ENCODE measurements around the gene ANKRD24. TPM values are rescaled to one million over a fixed set of nuclear protein-coding genes. Genes with fewer than 3 reads are reported as not detected.
"Not testable (repeated sequence)": the region's sequence is repeated elsewhere in the genome, so short reads cannot be mapped to it uniquely, and the experiment has no call there.

Gene ANKRD24
- polyA plus RNA-seq, 1 of the 3 experiments (the other 2 are of a cell fraction): 0.87 TPM

DNA sequence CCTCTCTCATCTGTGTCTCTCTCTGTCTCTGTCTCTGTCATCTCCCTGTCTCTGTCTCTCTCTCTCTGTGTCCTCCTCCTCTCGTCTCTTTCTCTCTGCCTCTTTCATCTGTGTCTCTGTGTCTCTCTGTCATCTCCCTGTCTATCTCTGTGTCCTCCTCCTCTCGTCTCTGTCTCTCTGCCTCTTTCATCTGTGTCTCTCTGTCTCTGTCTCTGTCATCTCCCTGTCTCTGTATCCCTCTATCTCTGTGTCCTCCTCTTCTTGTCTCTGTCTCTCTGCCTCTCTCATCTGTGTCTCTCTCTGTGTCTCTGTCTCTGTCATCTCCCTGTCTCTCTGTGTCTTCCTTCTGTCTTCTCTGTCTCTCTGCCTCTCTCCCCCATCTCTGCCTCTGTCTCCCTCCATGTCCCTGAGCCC, 46.3 kb downstream of the ANKRD24 start:
- ChIA-PET CTCF (no interaction called here), POLR2A (no interaction called here)
- no peaks in the 10 kb centered on the region for H3K79me2 ChIP-seq (ENCODE audit: insufficient read depth)
- H3K27me3 ChIP-seq (ENCODE audit: insufficient read depth): no peaks in the 10 kb centered on the region; the same call in 1 of the 2 replicates
- H3K9ac ChIP-seq: no peak overlapping the region
- H3F3A ChIP-seq (replicated peaks; ENCODE audit: insufficient read depth): no peaks in the 10 kb centered on the region
- H3K4me2 ChIP-seq: peak overlapping the region; percentile 62
- WGBS (ENCODE audit: low lambda C conversion rate): 54% methylated on average over 2 of the region's 2 CpGs
- H2AFZ ChIP-seq (ENCODE audit: low read depth): no peak overlapping the region
- no peaks in the 10 kb centered on the region for H3K36me3 ChIP-seq (replicated peaks in 1 of 2; ENCODE audit: control insufficient read depth in 1 of 2, insufficient read depth in 2 of 2, low read length in 1 of 2)
- DNase-seq: no peak
- no peaks in the 10 kb centered on the region for H3K9me2 ChIP-seq
- no peak overlapping the region for H3K27ac ChIP-seq (ENCODE audit: low read depth in 2 of 2, low read length in 1 of 2)
- peaks cover 0 to 3% of the 10 kb centered on the region in 2 experiments; a peak in 2 of 4 replicates for H3K4me1 ChIP-seq (ENCODE audit: control insufficient read depth in 1 of 2, insufficient read depth in 2 of 2, low read depth in 1 of 2, low read length in 1 of 2)
- no peaks in the 10 kb centered on the region for H4K20me1 ChIP-seq (ENCODE audit: insufficient read depth)
- no peaks in the 10 kb centered on the region for H3K9me3 ChIP-seq
- TF ChIP-seq TEAD4 (IDR thresholded peaks at IDR 0.05; ENCODE audit: borderline replicate concordance, insufficient read depth) (no peak), RAD21 (IDR thresholded peaks at IDR 0.05; ENCODE audit: low read length) (no peak), RXRA (IDR thresholded peaks at IDR 0.05; ENCODE audit: borderline replicate concordance, low read depth) (no peak), ELF1 (IDR thresholded peaks at IDR 0.05) (no peak), GABPA (IDR thresholded peaks at IDR 0.05; ENCODE audit: low read depth) (no peak), MXI1 (IDR thresholded peaks at IDR 0.05; ENCODE audit: low read depth, low read length) (no peak), SIN3A (IDR thresholded peaks at IDR 0.05; ENCODE audit: borderline replicate concordance, low read depth, low read length) (no peak), MAX (IDR thresholded peaks at IDR 0.05; ENCODE audit: low read depth) (no peak)
- TF ChIP-seq, protein P1, sequence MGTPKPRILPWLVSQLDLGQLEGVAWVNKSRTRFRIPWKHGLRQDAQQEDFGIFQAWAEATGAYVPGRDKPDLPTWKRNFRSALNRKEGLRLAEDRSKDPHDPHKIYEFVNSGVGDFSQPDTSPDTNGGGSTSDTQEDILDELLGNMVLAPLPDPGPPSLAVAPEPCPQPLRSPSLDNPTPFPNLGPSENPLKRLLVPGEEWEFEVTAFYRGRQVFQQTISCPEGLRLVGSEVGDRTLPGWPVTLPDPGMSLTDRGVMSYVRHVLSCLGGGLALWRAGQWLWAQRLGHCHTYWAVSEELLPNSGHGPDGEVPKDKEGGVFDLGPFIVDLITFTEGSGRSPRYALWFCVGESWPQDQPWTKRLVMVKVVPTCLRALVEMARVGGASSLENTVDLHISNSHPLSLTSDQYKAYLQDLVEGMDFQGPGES (IDR thresholded peaks at IDR 0.05; ENCODE audit: low read depth, low read length): no peak
- no peak overlapping the region for H3K4me3 ChIP-seq (ENCODE audit: low read depth in 2 of 2, low read length in 1 of 2)

GRCh38 chr19:4229179-4229931, 46.9 kb downstream of the ANKRD24 start, which contains the start of gene EBI3:
TSS of gene EBI3 (plus strand) at chr19:4229523. CDS start at chr19:4229551, 28 bp downstream.
- Histone ChIP-seq H3K79me2 (ENCODE audit: insufficient read depth) (no peaks in the 10 kb centered on the region), H3K4me2 (peak within 1 kb of the TSS; percentile 62), H3K36me3 (replicated peaks in 1 of 2; ENCODE audit: control insufficient read depth in 1 of 2, insufficient read depth in 2 of 2, low read length in 1 of 2) (no peaks in the 10 kb centered on the region), H3K27me3 (ENCODE audit: insufficient read depth) (no peaks in the 10 kb centered on the region; the same call in 1 of the 2 replicates), H3K9me2 (no peaks in the 10 kb centered on the region), H3K4me3 (ENCODE audit: low read depth in 2 of 2, low read length in 1 of 2) (no peak within 1 kb of the TSS), H2AFZ (ENCODE audit: low read depth) (no peak within 1 kb of the TSS), H3F3A (replicated peaks; ENCODE audit: insufficient read depth) (no peaks in the 10 kb centered on the region), H3K27ac (ENCODE audit: low read depth in 2 of 2, low read length in 1 of 2) (no peak within 1 kb of the TSS), H3K4me1 (ENCODE audit: control insufficient read depth in 1 of 2, insufficient read depth in 2 of 2, low read depth in 1 of 2, low read length in 1 of 2) (peaks cover 0 to 3% of the 10 kb centered on the region in 2 experiments; a peak in 2 of 4 replicates), H3K9me3 (no peaks in the 10 kb centered on the region), H4K20me1 (ENCODE audit: insufficient read depth) (no peaks in the 10 kb centered on the region), H3K9ac (no peak within 1 kb of the TSS)
- TF ChIP-seq EZH2phosphoT487 (IDR thresholded peaks at IDR 0.05; ENCODE audit: borderline replicate concordance, low read depth) (no peak), SMC3 (IDR thresholded peaks at IDR 0.05; ENCODE audit: low read depth, low read length) (no peak), ZBTB33 (IDR thresholded peaks at IDR 0.05; ENCODE audit: borderline replicate concordance, low read depth) (no peak), RXRA (IDR thresholded peaks at IDR 0.05; ENCODE audit: borderline replicate concordance, low read depth) (no peak), RAD21 (IDR thresholded peaks at IDR 0.05; ENCODE audit: low read length) (no peak), ELF1 (IDR thresholded peaks at IDR 0.05) (no peak)
- WGBS (ENCODE audit: low lambda C conversion rate): 10% methylated on average over 15 of the region's 19 CpGs
- DNase-seq: no peak
- ChIA-PET POLR2A (no interaction called here), CTCF (interaction anchor here (1.4 kb wide), 1 partner anchor 25 kb away, joined by 3 read pairs; no protein-coding TSS in a partner anchor)

DNA sequence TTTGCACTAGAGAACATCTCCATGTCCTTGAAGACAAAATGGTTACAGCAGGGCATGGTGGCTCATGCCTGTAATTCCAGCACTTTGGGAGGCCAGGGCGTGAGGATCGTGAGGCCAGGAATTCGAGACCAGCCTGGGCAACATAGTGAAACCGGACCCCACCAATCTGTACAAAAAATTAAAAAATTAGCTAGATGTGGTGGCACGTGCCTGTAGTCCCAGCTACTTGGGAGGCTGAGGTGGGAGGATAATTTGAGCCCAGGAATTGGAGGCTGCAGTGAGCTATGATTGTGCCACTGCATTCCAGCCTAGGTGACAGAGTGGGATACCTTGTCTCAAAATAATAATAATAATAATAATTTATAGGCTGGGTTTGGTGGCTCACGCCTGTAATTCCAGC, 47.7 kb downstream of the ANKRD24 start:
- H3K4me2 ChIP-seq; H3K4me3 ChIP-seq (ENCODE audit: low read depth in 2 of 2, low read length in 1 of 2); H2AFZ ChIP-seq (ENCODE audit: low read depth); POLR2A ChIA-PET; H3F3A ChIP-seq (replicated peaks; ENCODE audit: insufficient read depth); H3K9ac ChIP-seq; H3K4me1 ChIP-seq (ENCODE audit: control insufficient read depth in 1 of 2, insufficient read depth in 2 of 2, low read depth in 1 of 2, low read length in 1 of 2); H3K27ac ChIP-seq (ENCODE audit: low read depth in 2 of 2, low read length in 1 of 2); H4K20me1 ChIP-seq (ENCODE audit: insufficient read depth); H3K27me3 ChIP-seq (ENCODE audit: insufficient read depth); H3K9me3 ChIP-seq; H3K79me2 ChIP-seq (ENCODE audit: insufficient read depth); H3K9me2 ChIP-seq; H3K36me3 ChIP-seq (replicated peaks in 1 of 2; ENCODE audit: control insufficient read depth in 1 of 2, insufficient read depth in 2 of 2, low read length in 1 of 2); DNase-seq: not testable (repeated sequence)
- CTCF ChIA-PET: interaction anchor here (1.4 kb wide), 3 partner anchors 14 to 62 kb away, joined by 3 to 4 read pairs (median 4); no protein-coding TSS in a partner anchor
- 81% methylated on average over 6 of the region's 6 CpGs for WGBS (ENCODE audit: low lambda C conversion rate)

DNA sequence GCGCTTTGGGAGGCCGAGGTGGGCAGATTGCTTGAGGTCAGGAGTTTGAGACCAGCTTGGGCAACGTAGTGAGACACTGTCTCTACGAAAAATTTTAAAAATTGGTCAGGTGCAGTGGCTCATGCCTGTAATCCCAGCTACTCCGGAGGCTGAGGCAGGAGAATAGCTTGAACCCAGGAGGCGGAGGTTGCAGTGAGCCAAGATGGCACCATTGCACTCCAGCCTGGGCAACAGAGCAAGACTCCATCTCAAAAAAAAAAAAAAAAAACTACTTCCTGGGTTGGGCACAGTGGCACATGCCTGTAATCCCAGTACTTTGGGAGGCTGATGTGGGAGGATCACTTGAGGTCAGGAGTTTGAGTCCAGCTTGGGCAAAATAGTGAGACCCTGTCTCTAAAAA, 49.0 kb downstream of the ANKRD24 start:
- H3K36me3 ChIP-seq (replicated peaks in 1 of 2; ENCODE audit: control insufficient read depth in 1 of 2, insufficient read depth in 2 of 2, low read length in 1 of 2); H3K4me2 ChIP-seq; H3K79me2 ChIP-seq (ENCODE audit: insufficient read depth); H3K4me3 ChIP-seq (ENCODE audit: low read depth in 2 of 2, low read length in 1 of 2); DNase-seq; H3F3A ChIP-seq (replicated peaks; ENCODE audit: insufficient read depth); H3K27ac ChIP-seq (ENCODE audit: low read depth in 2 of 2, low read length in 1 of 2); POLR2A ChIA-PET; H4K20me1 ChIP-seq (ENCODE audit: insufficient read depth); H3K4me1 ChIP-seq (ENCODE audit: control insufficient read depth in 1 of 2, insufficient read depth in 2 of 2, low read depth in 1 of 2, low read length in 1 of 2); H3K9me2 ChIP-seq; H3K27me3 ChIP-seq (ENCODE audit: insufficient read depth); H3K9me3 ChIP-seq; H2AFZ ChIP-seq (ENCODE audit: low read depth); H3K9ac ChIP-seq: not testable (repeated sequence)
- CTCF ChIA-PET: interaction anchor here (1.4 kb wide), 1 partner anchor 15 kb away, joined by 4 read pairs; no protein-coding TSS in a partner anchor
- 79% methylated on average over 6 of the region's 6 CpGs for WGBS (ENCODE audit: low lambda C conversion rate)

Data from SK-N-SH (cell line).